GM18520 (cell line): Measurements from ENCODE around the gene LINC00237.

Source experiments
- ATAC-seq: cut with Tn5 transposase; IDR thresholded peaks from one replicate; pipeline ENCODE4 v1.9.1; 2021; ENCODE audit not compliant: unreplicated experiment

LINC00237 gene

GRCh38 chr20:21125849-21126580 is 19.9 kb upstream of the LINC00237 start, which contains the start of gene KIZ:
KIZ (plus strand) TSS chr20:21126082; CDS start chr20:21126116, 34 bp downstream.
- peak; percentile 95 for ATAC-seq

- ATAC-seq = no peak
Measured at GRCh38 chr20:21125072-21125848, 19.1 kb upstream of the LINC00237 start.

GRCh38 chr20:21124190-21124589 is 18.0 kb upstream of the LINC00237 start:
- ATAC-seq = no peak

- ATAC-seq = no peak
Measured at GRCh38 chr20:21118782-21119181, 12.6 kb upstream of the LINC00237 start.

- no peak for ATAC-seq
Measured at GRCh38 chr20:21118138-21118537, 12.0 kb upstream of the LINC00237 start.

- ATAC-seq = no peak
Measured at GRCh38 chr20:21117521-21117920, 11.4 kb upstream of the LINC00237 start.

GRCh38 chr20:21114584-21114983 is 8.4 kb upstream of the LINC00237 start:
- ATAC-seq = no peak

GRCh38 chr20:21113697-21114096 is 7.5 kb upstream of the LINC00237 start:
- ATAC-seq = no peak

- ATAC-seq = no peak
Measured at GRCh38 chr20:21111416-21111815, 5.3 kb upstream of the LINC00237 start.

GRCh38 chr20:21110811-21111210 is 4.7 kb upstream of the LINC00237 start:
- ATAC-seq = no peak

- no peak for ATAC-seq
Measured at GRCh38 chr20:21109144-21109543, 3.0 kb upstream of the LINC00237 start.

- ATAC-seq = no peak
Measured at GRCh38 chr20:21105429-21106170, 558 bp downstream of the LINC00237 start.

- no peak for ATAC-seq
Measured at GRCh38 chr20:21104921-21105320, 1.2 kb downstream of the LINC00237 start.

- ATAC-seq = no peak
Measured at GRCh38 chr20:21104466-21104761, 1.7 kb downstream of the LINC00237 start.

- no peak for ATAC-seq
Measured at GRCh38 chr20:21103582-21104465, 2.3 kb downstream of the LINC00237 start.

- no peak for ATAC-seq
Measured at GRCh38 chr20:21102603-21103311, 3.4 kb downstream of the LINC00237 start.

- no peak for ATAC-seq
Measured at GRCh38 chr20:21101932-21102575, 4.1 kb downstream of the LINC00237 start.

- ATAC-seq = no peak
Measured at GRCh38 chr20:21101453-21101931, 4.7 kb downstream of the LINC00237 start.
